HL-60 (cell line): ENCODE data around the gene EFHC2.

ENCODE experiments used
- CTCF ChIP-seq: IDR thresholded peaks from one replicate; pipeline ENCODE4 v1.5.1; 2011; ENCODE audit warnings: low read length, control low read depth, inconsistent platforms; ENCODE audit not compliant: insufficient read depth
- POLR2AphosphoS5 ChIP-seq: IDR thresholded peaks from 2 replicates; pipeline ENCODE4 v1.6.1; 2012; ENCODE audit warnings: low read depth
- REST ChIP-seq: IDR thresholded peaks from 2 replicates; pipeline ENCODE4 v1.6.1; 2012; ENCODE audit warnings: low read depth; ENCODE audit not compliant: insufficient replicate concordance

- TF ChIP-seq CTCF (no peak), REST (no peak), POLR2AphosphoS5 (no peak)
Measured at GRCh38 chrX:44144177-44144945, 199.1 kb downstream of the EFHC2 start.
